Kidney epithelial cell (primary cell): Measurements from ENCODE around the gene ACR. TPM values are rescaled to one million over a fixed set of nuclear protein-coding genes. Genes with fewer than 3 reads are reported as not detected.

Experiments used
- DNase-seq: peaks from one replicate; pipeline ENCODE4 v3.0.0-alpha.2; 2010; ENCODE audit warnings: low read depth
- H3K27me3 ChIP-seq: 2 replicates; pipeline ENCODE4 v1.6.0; 2011; ENCODE audit warnings: low read length; ENCODE audit not compliant: control insufficient read depth, insufficient read depth
- H3K36me3 ChIP-seq: 2 replicates; pipeline ENCODE4 v1.5.1; 2011; ENCODE audit warnings: low read length; ENCODE audit not compliant: control insufficient read depth, insufficient read depth
- H3K4me3 ChIP-seq: 2 replicates; pipeline ENCODE4 v1.5.1; 2011; ENCODE audit warnings: low read depth, mild to moderate bottlenecking, control low read depth, low read length
- total RNA-seq: library from RNA; depleted of rRNA; stranded (reverse); fragments of >200 nt; gene quantifications from 2 replicates; pipeline ENCODE4 v1.2.3, GENCODE V29; 2015
- TF ChIP-seq, protein P1 (sequence below): IDR thresholded peaks from 2 replicates; pipeline ENCODE4 v1.5.1; 2011; ENCODE audit warnings: mild to moderate bottlenecking, moderate library complexity, low read length, control low read depth, inconsistent platforms; ENCODE audit not compliant: insufficient read depth, poor library complexity, severe bottlenecking

The ACR gene
- total RNA-seq, 1 donor from 2014 or later = not detected

DNA sequence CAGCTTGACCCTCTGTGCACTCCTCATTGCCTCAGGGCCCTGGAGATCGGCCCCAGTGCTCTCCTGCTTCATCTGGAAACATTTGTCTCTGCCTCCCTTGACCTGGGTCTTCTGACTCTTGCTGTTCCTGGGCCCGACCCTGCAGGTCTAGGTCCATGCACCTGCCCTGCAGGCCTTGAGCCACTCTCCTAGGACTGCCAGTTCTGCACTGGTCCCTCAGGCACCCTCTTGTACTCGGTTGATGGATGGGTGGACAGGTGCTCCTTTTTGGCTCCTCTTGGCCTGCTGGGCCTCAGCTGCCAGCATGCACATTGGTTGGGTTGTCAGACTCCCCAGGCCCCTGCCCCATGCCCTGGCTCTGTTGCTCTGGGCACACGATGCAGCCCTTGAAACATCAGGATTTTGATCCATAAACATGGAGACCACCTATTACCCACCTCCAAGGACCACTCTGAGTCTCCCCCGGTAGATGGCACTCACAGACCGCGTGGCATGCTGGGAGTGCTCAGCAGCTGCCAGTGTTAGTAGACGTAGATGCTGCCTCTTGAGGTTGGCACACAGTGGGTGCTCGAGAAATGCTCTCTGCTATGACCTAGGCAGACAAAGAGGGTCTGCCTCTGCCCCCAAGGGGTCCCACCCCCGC lies 20.2 kb upstream of the ACR start:
- TF ChIP-seq, protein P1, sequence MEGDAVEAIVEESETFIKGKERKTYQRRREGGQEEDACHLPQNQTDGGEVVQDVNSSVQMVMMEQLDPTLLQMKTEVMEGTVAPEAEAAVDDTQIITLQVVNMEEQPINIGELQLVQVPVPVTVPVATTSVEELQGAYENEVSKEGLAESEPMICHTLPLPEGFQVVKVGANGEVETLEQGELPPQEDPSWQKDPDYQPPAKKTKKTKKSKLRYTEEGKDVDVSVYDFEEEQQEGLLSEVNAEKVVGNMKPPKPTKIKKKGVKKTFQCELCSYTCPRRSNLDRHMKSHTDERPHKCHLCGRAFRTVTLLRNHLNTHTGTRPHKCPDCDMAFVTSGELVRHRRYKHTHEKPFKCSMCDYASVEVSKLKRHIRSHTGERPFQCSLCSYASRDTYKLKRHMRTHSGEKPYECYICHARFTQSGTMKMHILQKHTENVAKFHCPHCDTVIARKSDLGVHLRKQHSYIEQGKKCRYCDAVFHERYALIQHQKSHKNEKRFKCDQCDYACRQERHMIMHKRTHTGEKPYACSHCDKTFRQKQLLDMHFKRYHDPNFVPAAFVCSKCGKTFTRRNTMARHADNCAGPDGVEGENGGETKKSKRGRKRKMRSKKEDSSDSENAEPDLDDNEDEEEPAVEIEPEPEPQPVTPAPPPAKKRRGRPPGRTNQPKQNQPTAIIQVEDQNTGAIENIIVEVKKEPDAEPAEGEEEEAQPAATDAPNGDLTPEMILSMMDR = no peak

DNA sequence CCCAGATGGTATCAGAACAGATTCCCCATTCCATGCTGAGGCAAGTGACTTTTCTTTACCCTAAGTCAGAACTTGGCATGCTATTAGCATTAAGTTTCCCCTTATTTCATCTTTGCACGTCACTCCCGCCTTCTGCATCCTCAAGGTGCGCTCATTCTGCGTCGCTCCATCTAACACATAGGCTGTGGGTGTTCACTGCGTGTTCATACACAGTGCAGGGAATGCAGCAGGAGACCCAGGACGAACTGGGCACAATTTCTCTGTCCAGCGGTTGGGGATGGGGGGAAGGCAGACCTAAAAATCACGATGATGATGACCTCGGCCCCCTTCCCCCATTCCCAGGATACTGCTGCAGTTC lies 19.7 kb upstream of the ACR start:
- TF ChIP-seq, protein P1 = no peak
- Histone ChIP-seq H3K27me3 (peaks cover 37% of the 10 kb centered on the region), H3K36me3 (no peaks in the 10 kb centered on the region), H3K4me3 (no peak overlapping the region)
- no peak for DNase-seq

More for the DNA sequence above, 20.2 kb upstream of the ACR start:
- Histone ChIP-seq H3K36me3 (no peaks in the 10 kb centered on the region), H3K4me3 (no peak overlapping the region), H3K27me3 (peaks cover 37% of the 10 kb centered on the region)
- DNase-seq = no peak

DNA sequence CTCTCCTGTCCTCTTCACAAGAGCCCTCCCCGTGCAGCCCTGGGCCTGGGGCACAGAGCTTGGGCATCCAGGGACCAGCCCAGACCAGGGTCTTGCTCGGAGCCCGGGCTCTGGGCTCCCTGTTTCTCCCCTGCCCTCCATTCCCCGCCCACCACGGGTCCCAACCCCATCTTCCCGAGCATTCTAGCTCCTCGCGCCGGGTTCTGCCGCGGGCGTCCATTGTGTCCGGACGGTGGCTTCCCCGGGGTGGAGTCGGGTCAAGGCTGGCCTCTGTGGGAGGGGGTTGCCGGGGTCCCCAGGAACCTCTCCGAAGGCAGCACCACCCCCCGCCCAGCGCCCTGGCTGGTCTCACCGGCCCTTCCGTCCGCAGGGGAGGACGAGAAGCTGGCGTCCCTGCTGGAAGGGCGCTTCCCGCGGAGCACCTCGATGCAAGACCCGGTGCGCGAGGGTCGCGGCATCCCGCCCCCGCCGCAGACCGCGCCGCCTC lies 18.1 kb upstream of the ACR start:
- H3K4me3 ChIP-seq = no peak overlapping the region
- no peaks in the 10 kb centered on the region for H3K36me3 ChIP-seq
- TF ChIP-seq, protein P1 = no peak

DNA sequence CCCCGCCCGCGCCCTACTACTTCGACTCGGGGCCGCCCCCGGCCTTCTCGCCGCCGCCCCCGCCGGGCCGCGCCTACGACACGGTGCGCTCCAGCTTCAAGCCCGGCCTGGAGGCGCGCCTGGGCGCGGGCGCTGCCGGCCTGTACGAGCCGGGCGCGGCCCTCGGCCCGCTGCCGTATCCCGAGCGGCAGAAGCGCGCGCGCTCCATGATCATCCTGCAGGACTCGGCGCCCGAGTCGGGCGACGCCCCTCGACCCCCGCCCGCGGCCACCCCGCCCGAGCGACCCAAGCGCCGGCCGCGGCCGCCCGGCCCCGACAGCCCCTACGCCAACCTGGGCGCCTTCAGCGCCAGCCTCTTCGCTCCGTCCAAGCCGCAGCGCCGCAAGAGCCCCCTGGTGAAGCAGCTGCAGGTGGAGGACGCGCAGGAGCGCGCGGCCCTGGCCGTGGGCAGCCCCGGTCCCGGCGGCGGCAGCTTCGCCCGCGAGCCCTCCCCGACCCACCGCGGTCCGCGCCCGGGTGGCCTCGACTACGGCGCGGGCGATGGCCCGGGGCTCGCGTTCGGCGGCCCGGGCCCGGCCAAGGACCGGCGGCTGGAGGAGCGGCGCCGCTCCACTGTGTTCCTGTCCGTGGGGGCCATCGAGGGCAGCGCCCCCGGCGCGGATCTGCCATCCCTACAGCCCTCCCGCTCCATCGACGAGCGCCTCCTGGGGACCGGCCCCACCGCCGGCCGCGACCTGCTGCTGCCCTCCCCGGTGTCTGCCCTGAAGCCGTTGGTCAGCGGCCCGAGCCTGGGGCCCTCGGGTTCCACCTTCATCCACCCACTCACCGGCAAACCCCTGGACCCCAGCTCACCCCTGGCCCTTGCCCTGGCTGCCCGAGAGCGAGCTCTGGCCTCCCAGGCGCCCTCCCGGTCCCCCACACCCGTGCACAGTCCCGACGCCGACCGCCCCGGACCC lies 17.4 kb upstream of the ACR start:
- TF ChIP-seq, protein P1 = no peak
- Histone ChIP-seq H3K4me3 (no peak overlapping the region), H3K27me3 (peaks cover 37% of the 10 kb centered on the region), H3K36me3 (no peaks in the 10 kb centered on the region)
- no peak for DNase-seq

More for the DNA sequence above, 18.1 kb upstream of the ACR start:
- H3K27me3 ChIP-seq = peaks cover 37% of the 10 kb centered on the region
- DNase-seq = no peak

DNA sequence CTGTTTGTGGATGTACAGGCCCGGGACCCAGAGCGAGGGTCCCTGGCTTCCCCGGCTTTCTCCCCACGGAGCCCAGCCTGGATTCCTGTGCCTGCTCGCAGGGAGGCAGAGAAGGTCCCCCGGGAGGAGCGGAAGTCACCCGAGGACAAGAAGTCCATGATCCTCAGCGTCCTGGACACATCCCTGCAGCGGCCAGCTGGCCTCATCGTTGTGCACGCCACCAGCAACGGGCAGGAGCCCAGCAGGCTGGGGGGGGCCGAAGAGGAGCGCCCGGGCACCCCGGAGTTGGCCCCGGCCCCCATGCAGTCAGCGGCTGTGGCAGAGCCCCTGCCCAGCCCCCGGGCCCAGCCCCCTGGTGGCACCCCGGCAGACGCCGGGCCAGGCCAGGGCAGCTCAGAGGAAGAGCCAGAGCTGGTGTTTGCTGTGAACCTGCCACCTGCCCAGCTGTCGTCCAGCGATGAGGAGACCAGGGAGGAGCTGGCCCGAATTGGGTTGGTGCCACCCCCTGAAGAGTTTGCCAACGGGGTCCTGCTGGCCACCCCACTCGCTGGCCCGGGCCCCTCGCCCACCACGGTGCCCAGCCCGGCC lies 16.7 kb upstream of the ACR start:
- Histone ChIP-seq H3K36me3 (no peaks in the 10 kb centered on the region), H3K4me3 (no peak overlapping the region), H3K27me3 (peaks cover 34% of the 10 kb centered on the region)
- TF ChIP-seq, protein P1 = no peak
- no peak for DNase-seq
